ENCODE measurements around the gene TSPAN9.

DNA sequence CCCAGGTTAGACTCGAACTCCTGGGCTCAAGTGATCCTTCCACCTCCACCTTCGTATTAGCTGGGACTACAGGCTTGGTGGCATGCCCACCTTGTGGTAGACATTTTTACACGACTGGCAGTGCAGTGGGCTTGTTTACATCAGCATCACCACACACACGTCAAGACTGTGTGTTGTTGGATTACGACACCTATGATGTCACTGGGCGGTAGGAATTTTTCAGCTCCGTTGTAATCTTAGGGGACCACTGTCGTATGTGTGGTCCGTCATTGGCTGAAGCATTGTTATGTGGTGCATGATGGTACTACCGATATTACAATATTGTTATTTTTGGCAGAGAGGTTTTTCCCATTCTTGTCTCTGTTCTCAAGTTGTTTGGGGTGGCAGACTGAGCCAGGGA lies 50.7 kb downstream of the TSPAN9 start:
- TF ChIP-seq, protein P1, sequence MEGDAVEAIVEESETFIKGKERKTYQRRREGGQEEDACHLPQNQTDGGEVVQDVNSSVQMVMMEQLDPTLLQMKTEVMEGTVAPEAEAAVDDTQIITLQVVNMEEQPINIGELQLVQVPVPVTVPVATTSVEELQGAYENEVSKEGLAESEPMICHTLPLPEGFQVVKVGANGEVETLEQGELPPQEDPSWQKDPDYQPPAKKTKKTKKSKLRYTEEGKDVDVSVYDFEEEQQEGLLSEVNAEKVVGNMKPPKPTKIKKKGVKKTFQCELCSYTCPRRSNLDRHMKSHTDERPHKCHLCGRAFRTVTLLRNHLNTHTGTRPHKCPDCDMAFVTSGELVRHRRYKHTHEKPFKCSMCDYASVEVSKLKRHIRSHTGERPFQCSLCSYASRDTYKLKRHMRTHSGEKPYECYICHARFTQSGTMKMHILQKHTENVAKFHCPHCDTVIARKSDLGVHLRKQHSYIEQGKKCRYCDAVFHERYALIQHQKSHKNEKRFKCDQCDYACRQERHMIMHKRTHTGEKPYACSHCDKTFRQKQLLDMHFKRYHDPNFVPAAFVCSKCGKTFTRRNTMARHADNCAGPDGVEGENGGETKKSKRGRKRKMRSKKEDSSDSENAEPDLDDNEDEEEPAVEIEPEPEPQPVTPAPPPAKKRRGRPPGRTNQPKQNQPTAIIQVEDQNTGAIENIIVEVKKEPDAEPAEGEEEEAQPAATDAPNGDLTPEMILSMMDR (IDR thresholded peaks at IDR 0.05 in 2 of 3, conservative IDR thresholded peaks at IDR 0.05 in 1 of 3; ENCODE audit: borderline replicate concordance in 1 of 3, insufficient read depth in 1 of 3, low read depth in 2 of 3, low read length in 2 of 3) = no peak
- TF ChIP-seq, protein P2, sequence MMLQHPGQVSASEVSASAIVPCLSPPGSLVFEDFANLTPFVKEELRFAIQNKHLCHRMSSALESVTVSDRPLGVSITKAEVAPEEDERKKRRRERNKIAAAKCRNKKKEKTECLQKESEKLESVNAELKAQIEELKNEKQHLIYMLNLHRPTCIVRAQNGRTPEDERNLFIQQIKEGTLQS (IDR thresholded peaks at IDR 0.05) = no peak
- no peak for TF ChIP-seq ZNF274 (IDR thresholded peaks at IDR 0.05; ENCODE audit: low read depth, low read length)
- TF ChIP-seq ZFX (IDR thresholded peaks at IDR 0.05) = no peak
- TF ChIP-seq YY1 (IDR thresholded peaks at IDR 0.05; ENCODE audit: extremely low read depth, insufficient replicate concordance, low read depth, low read length) = no peak
- no peak for TF ChIP-seq POLR2A (IDR thresholded peaks at IDR 0.05; ENCODE audit: borderline replicate concordance, extremely low read depth, insufficient read depth, insufficient read length)
- no peak for TF ChIP-seq EZH2phosphoT487 (IDR thresholded peaks at IDR 0.05; ENCODE audit: borderline replicate concordance)
- TF ChIP-seq JUND (IDR thresholded peaks at IDR 0.05) = no peak
- no peak for TF ChIP-seq CEBPB (IDR thresholded peaks at IDR 0.05; ENCODE audit: low read depth)
- TF ChIP-seq RAD21 (IDR thresholded peaks at IDR 0.05; ENCODE audit: low read depth) = no peak

All from HCT116 (cell line).